NT2/D1 (cell line): ENCODE measurements around the gene EEFSEC.

Experiments used
- DNase-seq: peaks from one replicate; pipeline ENCODE4 v3.0.0-alpha.2; 2011; ENCODE audit warnings: low read depth, low spot score
- H3K27me3 ChIP-seq: 2 replicates; pipeline ENCODE4 v1.6.0; 2011; ENCODE audit warnings: mild to moderate bottlenecking; ENCODE audit not compliant: insufficient read length, insufficient read depth
- H3K36me3 ChIP-seq: 2 replicates; pipeline ENCODE4 v1.6.1; 2011; ENCODE audit warnings: mild to moderate bottlenecking, low read length, mixed read lengths; ENCODE audit not compliant: insufficient read depth, insufficient read length
- H3K4me1 ChIP-seq: 2 replicates; pipeline ENCODE4 v1.5.1; 2011; ENCODE audit not compliant: insufficient read depth, insufficient read length
- H3K4me3 ChIP-seq: 2 replicates; pipeline ENCODE4 v1.5.1; 2011; ENCODE audit warnings: low read depth; ENCODE audit not compliant: insufficient read length
- H3K9ac ChIP-seq: 2 replicates; pipeline ENCODE4 v1.6.0; 2011; ENCODE audit warnings: low read depth; ENCODE audit not compliant: insufficient read length
- H3K9me3 ChIP-seq: 2 replicates; pipeline ENCODE4 v1.5.1; 2011; ENCODE audit warnings: mild to moderate bottlenecking, low read length; ENCODE audit not compliant: insufficient read depth
- SUZ12 ChIP-seq: IDR thresholded peaks from 2 replicates; pipeline ENCODE4 v1.6.1; 2011; ENCODE audit not compliant: insufficient read length, insufficient read depth; ENCODE audit errors: extremely low read depth
- YY1 ChIP-seq: IDR thresholded peaks from 2 replicates; pipeline ENCODE4 v1.6.1; 2011; ENCODE audit not compliant: insufficient read length, insufficient read depth
- ZNF274 ChIP-seq: IDR thresholded peaks from 2 replicates; pipeline ENCODE4 v1.6.1; 2011; ENCODE audit warnings: mild to moderate bottlenecking, low read depth, low read length

The EEFSEC gene

GRCh38 chr3:128445357-128445756 is 292.1 kb downstream of the EEFSEC start:
- Histone ChIP-seq H3K9ac (no peak overlapping the region), H3K27me3 (peaks cover 14% of the 10 kb centered on the region), H3K4me3 (no peak overlapping the region), H3K36me3 (no peaks in the 10 kb centered on the region), H3K9me3 (no peaks in the 10 kb centered on the region), H3K4me1 (no peaks in the 10 kb centered on the region)
- no peak for DNase-seq
- TF ChIP-seq SUZ12, result no peak
- TF ChIP-seq YY1, result no peak
- TF ChIP-seq ZNF274, result no peak

GRCh38 chr3:128446821-128447220 is 293.5 kb downstream of the EEFSEC start:
- no peaks in the 10 kb centered on the region for H3K4me1 ChIP-seq
- no peak overlapping the region for H3K9ac ChIP-seq
- no peak overlapping the region for H3K4me3 ChIP-seq
- TF ChIP-seq SUZ12 (no peak), ZNF274 (no peak), YY1 (no peak)
- DNase-seq, result no peak
- peaks cover 14% of the 10 kb centered on the region for H3K27me3 ChIP-seq
- H3K9me3 ChIP-seq, result no peaks in the 10 kb centered on the region
- no peaks in the 10 kb centered on the region for H3K36me3 ChIP-seq

GRCh38 chr3:128447561-128448013 is 294.3 kb downstream of the EEFSEC start:
- Histone ChIP-seq H3K4me3 (no peak overlapping the region), H3K4me1 (no peaks in the 10 kb centered on the region), H3K36me3 (no peaks in the 10 kb centered on the region), H3K27me3 (peaks cover 11% of the 10 kb centered on the region), H3K9ac (no peak overlapping the region), H3K9me3 (no peaks in the 10 kb centered on the region)
- DNase-seq, result no peak
- TF ChIP-seq ZNF274 (no peak), SUZ12 (no peak), YY1 (no peak)

- DNase-seq, result no peak
- Histone ChIP-seq H3K4me1 (no peaks in the 10 kb centered on the region), H3K9ac (no peak overlapping the region), H3K4me3 (no peak overlapping the region), H3K27me3 (peaks cover 11% of the 10 kb centered on the region), H3K9me3 (no peaks in the 10 kb centered on the region), H3K36me3 (no peaks in the 10 kb centered on the region)
- no peak for TF ChIP-seq YY1
- no peak for TF ChIP-seq ZNF274
- TF ChIP-seq SUZ12, result no peak
Measured at GRCh38 chr3:128448491-128448890, 295.2 kb downstream of the EEFSEC start.

GRCh38 chr3:128449111-128449638 is 295.9 kb downstream of the EEFSEC start:
- no peak overlapping the region for H3K9ac ChIP-seq
- no peak overlapping the region for H3K4me3 ChIP-seq
- no peak for TF ChIP-seq SUZ12
- TF ChIP-seq YY1, result no peak
- TF ChIP-seq ZNF274, result no peak
- no peaks in the 10 kb centered on the region for H3K4me1 ChIP-seq
- H3K9me3 ChIP-seq, result no peaks in the 10 kb centered on the region
- no peaks in the 10 kb centered on the region for H3K36me3 ChIP-seq
- no peak for DNase-seq
- peaks cover 6% of the 10 kb centered on the region for H3K27me3 ChIP-seq

- no peak for TF ChIP-seq SUZ12
- TF ChIP-seq YY1, result no peak
- TF ChIP-seq ZNF274, result no peak
- DNase-seq, result no peak
- peaks cover 19% of the 10 kb centered on the region for H3K27me3 ChIP-seq
- no peaks in the 10 kb centered on the region for H3K4me1 ChIP-seq
- H3K36me3 ChIP-seq, result no peaks in the 10 kb centered on the region
- H3K9me3 ChIP-seq, result no peaks in the 10 kb centered on the region
- no peak overlapping the region for H3K9ac ChIP-seq
- H3K4me3 ChIP-seq, result no peak overlapping the region
Measured at GRCh38 chr3:128452120-128452519, 298.8 kb downstream of the EEFSEC start.

- no peak for DNase-seq
- H3K4me1 ChIP-seq, result no peaks in the 10 kb centered on the region
- no peak overlapping the region for H3K9ac ChIP-seq
- H3K36me3 ChIP-seq, result no peaks in the 10 kb centered on the region
- no peak overlapping the region for H3K4me3 ChIP-seq
- peaks cover 19% of the 10 kb centered on the region for H3K27me3 ChIP-seq
- TF ChIP-seq YY1 (no peak), ZNF274 (no peak), SUZ12 (no peak)
- no peaks in the 10 kb centered on the region for H3K9me3 ChIP-seq
Measured at GRCh38 chr3:128452678-128453275, 299.5 kb downstream of the EEFSEC start.
